Pancreas (tissue), 10 donors: ENCODE results near the gene LANCL2. TPM values are rescaled to one million over a fixed set of nuclear protein-coding genes. Genes with fewer than 3 reads are reported as not detected.

Source experiments
- ATAC-seq, 4 donors: fragments of 200-7000 bp; cut with Tn5 transposase; one replicate each; pipeline versions ENCODE4 v1.8.0 to v1.9.1; 2020; ENCODE audit warnings: mild to moderate bottlenecking in 4 of 4, moderate library complexity in 4 of 4
- DNase-seq, 6 donors: peaks; one replicate each; pipeline ENCODE4 v3.0.0-alpha.2; 2020
- FAIRE-seq: peaks from 2 replicates; lab custom pipeline; 2012; peaks lifted over from hg19 to GRCh38; lab: Jason Lieb, UNC
- H3K27ac ChIP-seq, 4 donors: fragments of 200-600 bp; sonication (generic); 1 replicate in 3 of 4; 2 replicates in 1 of 4; pipeline versions ENCODE4 v1.5.0 to v1.8.0; 2020
- H3K27me3 ChIP-seq, 4 donors: fragments of 200-600 bp; one replicate each; pipeline ENCODE4 v1.8.0; 2021
- H3K36me3 ChIP-seq, 3 donors: fragments of 200-600 bp; sonication (generic) in 1 of 3; one replicate each; pipeline versions ENCODE4 v1.5.0 to v1.8.0; 2020 to 2021
- H3K4me1 ChIP-seq, 3 donors: fragments of 200-600 bp; one replicate each; pipeline ENCODE4 v1.8.0; 2021
- H3K4me3 ChIP-seq, 4 donors: fragments of 200-600 bp; sonication (generic) in 2 of 4; one replicate each; pipeline versions ENCODE4 v1.5.0 to v1.8.0; 2020 to 2021
- H3K9me3 ChIP-seq, 4 donors: fragments of 200-600 bp; one replicate each; pipeline ENCODE4 v1.8.0; 2021
- CTCF ChIP-seq, 4 donors: fragments of 200-600 bp; sonication (generic) in 3 of 4; IDR thresholded peaks; one replicate each; pipeline versions ENCODE4 v1.5.0 to v1.8.0; 2021; ENCODE audit warnings: antibody characterized with exemption in 4 of 4
- WGBS, 2 donors: extraction: QIAGEN DNeasy Blood & Tissue Kit; methylation state at CpG; one replicate each; pipeline ENCODE4 v1.1.7; 2013; 5-methylcytosine and 5-hydroxymethylcytosine counted together
- intact Hi-C, 3 donors: fragments of 100-400 bp; cut with DNase I; formaldehyde crosslinking; loops; one replicate each; pipeline versions ENCODE4 v1.11.1 to v1.14.2; 2022
- polyA plus RNA-seq, 2 donors: library from polyadenylated mRNA; stranded (reverse); fragments of 200-250 nt; gene quantifications; one replicate each; pipeline ENCODE4 v1.2.3, GENCODE V29; 2013
- total RNA-seq, 6 donors: library from RNA; stranded (reverse); fragmentation: NEBNext Ultra II Directional in 4 of 6; extraction: Animal tissue kit (Norgen Biotek cat#: 25700) in 4 of 6; gene quantifications; one replicate each; pipeline versions ENCODE4 v1.2.1 to v1.2.4, GENCODE V29; 2021 to 2023
- donor health status: healthy with polysubstance abuse.
- donor health status: DM: no; HTN: no; CAD: no; lungs with moderate emphysema.
- donor health status: DM: no; HTN: no; CAD: no.
- donor health status: control.
- donor health status: control.
- donor health status: Bipolar disorder and iron deficiency.
- donor health status: DM: yes; HTN: yes; CAD: no.
- donor health status: DM: no; HTN: no; CAD: no.
- donor health status: DM: no; HTN: no; CAD: no.
- donor health status: DM: yes; HTN: yes; CAD: no.

LANCL2 gene
- total and polyA plus RNA-seq, 8 donors: 4.6 to 8.5 (median 6.3) TPM

GRCh38 chr7:55432506-55432905 is 67.4 kb downstream of the LANCL2 start:
- WGBS, 2 donors: 71 to 80% methylated on average over 3 of the region's 3 CpGs
- Histone ChIP-seq H3K27me3 (no peaks in the 10 kb centered on the region), H3K27ac (no peak overlapping the region), H3K4me3 (no peak overlapping the region), H3K4me1 (peaks cover 0 to 12% (median 0%) of the 10 kb centered on the region in 3 donors), H3K9me3 (no peaks in the 10 kb centered on the region), H3K36me3 (no peaks in the 10 kb centered on the region)
- intact Hi-C loops: no loop called here
- TF ChIP-seq CTCF (IDR thresholded peaks at IDR 0.05): no peak
- ATAC-seq (no peak), FAIRE-seq (no peak), DNase-seq (no peak)

- no peak for TF ChIP-seq CTCF (IDR thresholded peaks at IDR 0.05)
- Histone ChIP-seq H3K36me3 (no peaks in the 10 kb centered on the region), H3K4me1 (peaks cover 0 to 12% (median 0%) of the 10 kb centered on the region in 3 donors), H3K4me3 (no peak overlapping the region), H3K27ac (no peak overlapping the region), H3K27me3 (no peaks in the 10 kb centered on the region), H3K9me3 (no peaks in the 10 kb centered on the region)
- ATAC-seq (peak in 3 of 4 donors; percentile 46 to 72 (median 68)), DNase-seq (no peak), FAIRE-seq (no peak)
- intact Hi-C loops: no loop called here
- 67 to 73% methylated on average over 13 of the region's 13 CpGs for WGBS, 2 donors
These were observed 68.0 kb downstream of the LANCL2 start for GRCh38 chr7:55432939-55433784.

- DNase-seq (no peak), FAIRE-seq (no peak), ATAC-seq (no peak)
- 76 to 83% methylated on average over 10 of the region's 10 CpGs for WGBS, 2 donors
- intact Hi-C loops: no loop called here
- H3K4me3 ChIP-seq: no peak overlapping the region
- H3K27me3 ChIP-seq: no peaks in the 10 kb centered on the region
- no peaks in the 10 kb centered on the region for H3K36me3 ChIP-seq
- no peak overlapping the region for H3K27ac ChIP-seq
- peaks cover 0 to 3% (median 0%) of the 10 kb centered on the region in 3 donors for H3K4me1 ChIP-seq
- no peaks in the 10 kb centered on the region for H3K9me3 ChIP-seq
- no peak for TF ChIP-seq CTCF (IDR thresholded peaks at IDR 0.05)
These were observed 70.3 kb downstream of the LANCL2 start for GRCh38 chr7:55435466-55435865.

- intact Hi-C loops: no loop called here
- ATAC-seq (no peak), FAIRE-seq (no peak), DNase-seq (no peak)
- TF ChIP-seq CTCF (IDR thresholded peaks at IDR 0.05): no peak
- H3K27me3 ChIP-seq: no peaks in the 10 kb centered on the region
- H3K27ac ChIP-seq: no peak overlapping the region
- H3K36me3 ChIP-seq: no peaks in the 10 kb centered on the region
- H3K4me1 ChIP-seq: no peaks in the 10 kb centered on the region
- no peaks in the 10 kb centered on the region for H3K9me3 ChIP-seq
- H3K4me3 ChIP-seq: no peak overlapping the region
- WGBS, 2 donors: 74 to 85% methylated on average over 10 of the region's 10 CpGs
These were observed 71.3 kb downstream of the LANCL2 start for GRCh38 chr7:55436457-55436856.

- 91% methylated on average over 1 of the region's 1 CpG for WGBS, 2 donors
- intact Hi-C loops: no loop called here
- ATAC-seq (no peak), FAIRE-seq (no peak), DNase-seq (no peak)
- TF ChIP-seq CTCF (IDR thresholded peaks at IDR 0.05): no peak
- Histone ChIP-seq H3K4me1 (no peaks in the 10 kb centered on the region), H3K36me3 (no peaks in the 10 kb centered on the region), H3K27ac (no peak overlapping the region), H3K9me3 (no peaks in the 10 kb centered on the region), H3K4me3 (no peak overlapping the region), H3K27me3 (no peaks in the 10 kb centered on the region)
These were observed 72.2 kb downstream of the LANCL2 start for GRCh38 chr7:55437375-55437774.
